Mesendoderm (in vitro differentiated cells): ENCODE data around the gene ARHGEF38.

ENCODE experiments used
- DNase-seq: peaks from one replicate; pipeline ENCODE4 v3.0.0; 2013
- H2AK5ac ChIP-seq: 2 replicates; pipeline ENCODE4 v1.6.1; 2013; ENCODE audit warnings: low read length, inconsistent platforms
- H2BK120ac ChIP-seq: 2 replicates; pipeline ENCODE4 v1.6.1; 2013; ENCODE audit warnings: low read depth, mild to moderate bottlenecking, low read length, moderate library complexity, mixed read lengths
- H2BK15ac ChIP-seq: replicated peaks from 2 replicates; pipeline ENCODE4 v1.6.1; 2013; ENCODE audit warnings: low read depth, mild to moderate bottlenecking, moderate library complexity
- H2BK5ac ChIP-seq: 2 replicates; pipeline ENCODE4 v1.6.1; 2013; ENCODE audit warnings: low read length, inconsistent platforms
- H3K18ac ChIP-seq: 2 replicates; pipeline ENCODE4 v1.6.1; 2013; ENCODE audit warnings: mild to moderate bottlenecking, low read length, mixed read lengths
- H3K23ac ChIP-seq: one replicate; pipeline ENCODE4 v1.6.1; 2013; ENCODE audit warnings: low read length
- H3K27ac ChIP-seq: 2 replicates; pipeline ENCODE4 v1.5.1; 2013; ENCODE audit warnings: low read depth, mild to moderate bottlenecking, inconsistent platforms, low read length, moderate library complexity
- H3K27me3 ChIP-seq: 2 replicates; pipeline ENCODE4 v1.6.1; 2013; ENCODE audit warnings: low read length, control low read depth, mild to moderate bottlenecking, inconsistent platforms; ENCODE audit not compliant: insufficient read depth, poor library complexity
- H3K36me3 ChIP-seq: 2 replicates; pipeline ENCODE4 v1.6.1; 2013; ENCODE audit warnings: low read length, inconsistent platforms; ENCODE audit not compliant: control insufficient read depth, insufficient read depth
- H3K4ac ChIP-seq: one replicate; pipeline ENCODE4 v1.6.1; 2013; ENCODE audit warnings: low read depth, mild to moderate bottlenecking, low read length, moderate library complexity
- H3K4me1 ChIP-seq: 2 replicates; pipeline ENCODE4 v1.6.1; 2013; ENCODE audit warnings: low read depth, low read length, inconsistent platforms; ENCODE audit not compliant: control insufficient read depth
- H3K4me2 ChIP-seq: 2 replicates; pipeline ENCODE4 v1.6.1; 2013; ENCODE audit warnings: low read length
- H3K4me3 ChIP-seq: 2 replicates; pipeline ENCODE4 v1.5.1; 2013; ENCODE audit warnings: mild to moderate bottlenecking, low read length
- H3K56ac ChIP-seq: one replicate; pipeline ENCODE4 v1.6.1; 2013; ENCODE audit warnings: low read length
- H3K79me1 ChIP-seq: 2 replicates; pipeline ENCODE4 v1.6.1; 2013; ENCODE audit warnings: low read length, inconsistent platforms
- H3K79me2 ChIP-seq: 2 replicates; pipeline ENCODE4 v1.6.1; 2013; ENCODE audit warnings: mild to moderate bottlenecking, low read length; ENCODE audit not compliant: control insufficient read depth, insufficient read depth
- H3K9ac ChIP-seq: 2 replicates; pipeline ENCODE4 v1.6.1; 2013; ENCODE audit warnings: low read length, inconsistent platforms
- H4K5ac ChIP-seq: one replicate; pipeline ENCODE4 v1.6.1; 2013; ENCODE audit warnings: low read length
- H4K8ac ChIP-seq: one replicate; pipeline ENCODE4 v1.6.1; 2013; ENCODE audit warnings: low read depth, mild to moderate bottlenecking, control low read depth, low read length, moderate library complexity
- WGBS: extraction: QIAGEN DNeasy Blood & Tissue Kit; methylation state at CpG from one replicate; pipeline ENCODE4 v1.1.7; 2013; ENCODE audit warnings: low lambda C conversion rate, missing lambda C conversion rate; ENCODE audit not compliant: insufficient coverage; ENCODE audit errors: extremely low coverage; 5-methylcytosine and 5-hydroxymethylcytosine counted together

The ARHGEF38 gene

DNA sequence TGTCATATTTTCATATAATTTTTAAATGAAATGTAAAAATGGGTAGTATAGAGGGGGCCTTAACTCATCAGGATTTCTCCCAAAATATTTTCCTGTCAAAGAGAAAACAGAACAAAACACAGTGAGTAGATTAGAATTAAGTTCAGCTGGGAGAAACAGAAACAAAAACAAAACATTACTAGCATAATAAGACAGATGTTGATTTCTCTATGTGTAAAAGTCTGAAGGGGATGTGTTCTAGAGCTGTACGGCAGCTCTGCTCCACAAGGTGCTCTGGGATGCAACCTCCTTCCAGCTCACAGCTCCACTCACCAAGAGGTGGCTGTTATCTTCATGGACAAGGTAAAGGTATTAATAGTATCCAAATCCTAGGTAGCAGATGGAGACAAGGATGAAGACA is 72.8 kb downstream of the ARHGEF38 start:
- no peaks in the 10 kb centered on the region for H3K79me1 ChIP-seq
- no peak overlapping the region for H3K4ac ChIP-seq
- H4K5ac ChIP-seq: no peak overlapping the region
- H2AK5ac ChIP-seq: no peak overlapping the region
- H2BK15ac ChIP-seq: no peak overlapping the region
- no peak overlapping the region for H3K4me3 ChIP-seq
- WGBS: no CpG with 5 or more reads among the region's 1 CpG
- no peaks in the 10 kb centered on the region for H3K4me1 ChIP-seq
- H2BK5ac ChIP-seq: no peak overlapping the region
- no peak overlapping the region for H3K27ac ChIP-seq
- H4K8ac ChIP-seq: no peak overlapping the region
- DNase-seq: no peak
- no peaks in the 10 kb centered on the region for H3K36me3 ChIP-seq
- no peak overlapping the region for H2BK120ac ChIP-seq
- H3K27me3 ChIP-seq: no peaks in the 10 kb centered on the region
- no peak overlapping the region for H3K18ac ChIP-seq
- H3K79me2 ChIP-seq: no peaks in the 10 kb centered on the region
- H3K23ac ChIP-seq: no peak overlapping the region
- H3K9ac ChIP-seq: no peak overlapping the region
- H3K4me2 ChIP-seq: no peak overlapping the region
- no peak overlapping the region for H3K56ac ChIP-seq

DNA sequence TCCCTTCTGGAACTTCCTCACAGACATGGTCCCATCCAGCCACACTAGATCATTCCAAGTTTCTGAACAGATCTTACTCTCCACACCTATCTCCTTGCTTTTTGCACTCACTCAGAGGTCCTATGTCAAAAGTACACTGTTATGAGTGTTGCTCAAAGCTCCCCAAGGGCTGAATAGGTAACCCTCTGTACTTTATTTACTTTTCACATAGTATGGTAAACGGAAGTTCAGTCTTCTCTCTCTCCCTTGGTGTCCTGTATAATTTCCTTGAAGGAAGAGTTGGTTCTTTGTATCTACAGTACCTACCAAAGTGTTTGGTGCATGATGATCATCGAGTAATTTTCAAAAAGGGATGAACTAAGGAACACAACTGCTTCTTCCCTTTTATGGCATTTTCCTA is 74.4 kb downstream of the ARHGEF38 start:
- DNase-seq: no peak
- no peak overlapping the region for H2BK5ac ChIP-seq
- no peak overlapping the region for H3K4me2 ChIP-seq
- no peaks in the 10 kb centered on the region for H3K27me3 ChIP-seq
- no peak overlapping the region for H2BK15ac ChIP-seq
- no peak overlapping the region for H4K8ac ChIP-seq
- H2BK120ac ChIP-seq: no peak overlapping the region
- no peaks in the 10 kb centered on the region for H3K4me1 ChIP-seq
- no peaks in the 10 kb centered on the region for H3K36me3 ChIP-seq
- no peak overlapping the region for H4K5ac ChIP-seq
- no peak overlapping the region for H3K23ac ChIP-seq
- WGBS: no CpG with 5 or more reads among the region's 2 CpGs
- no peaks in the 10 kb centered on the region for H3K79me2 ChIP-seq
- no peak overlapping the region for H3K4me3 ChIP-seq
- H3K9ac ChIP-seq: no peak overlapping the region
- no peak overlapping the region for H3K18ac ChIP-seq
- no peak overlapping the region for H3K27ac ChIP-seq
- no peak overlapping the region for H3K56ac ChIP-seq
- no peaks in the 10 kb centered on the region for H3K79me1 ChIP-seq
- no peak overlapping the region for H2AK5ac ChIP-seq
- H3K4ac ChIP-seq: no peak overlapping the region

DNA sequence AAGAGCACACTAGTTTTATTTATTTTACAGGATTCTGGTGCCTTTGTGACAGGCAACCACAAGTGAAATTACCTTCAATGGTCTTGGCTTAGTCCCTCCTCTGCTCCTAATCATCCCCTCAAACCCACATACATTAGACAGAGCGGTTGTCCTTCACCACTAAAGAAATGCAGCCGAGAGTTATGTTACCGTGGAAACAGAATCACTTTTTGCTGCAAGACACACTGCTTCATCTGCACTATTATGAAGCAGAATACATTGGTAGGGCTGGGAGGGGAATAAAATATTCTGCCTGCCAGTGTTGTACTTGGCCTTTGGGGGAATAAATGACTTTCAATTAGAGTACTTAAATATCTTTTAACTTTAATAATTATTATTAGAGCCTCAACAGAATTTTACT is 75.2 kb downstream of the ARHGEF38 start:
- Histone ChIP-seq H3K18ac (no peak overlapping the region), H3K56ac (no peak overlapping the region), H3K36me3 (no peaks in the 10 kb centered on the region), H3K27me3 (no peaks in the 10 kb centered on the region), H3K79me1 (no peaks in the 10 kb centered on the region), H3K23ac (no peak overlapping the region), H3K27ac (no peak overlapping the region), H3K9ac (no peak overlapping the region), H2BK5ac (no peak overlapping the region), H2BK15ac (no peak overlapping the region), H2BK120ac (no peak overlapping the region), H2AK5ac (no peak overlapping the region), H4K5ac (no peak overlapping the region), H4K8ac (no peak overlapping the region), H3K79me2 (no peaks in the 10 kb centered on the region), H3K4me3 (no peak overlapping the region), H3K4me2 (no peak overlapping the region), H3K4me1 (no peaks in the 10 kb centered on the region), H3K4ac (no peak overlapping the region)
- WGBS: no CpG with 5 or more reads among the region's 3 CpGs
- no peak for DNase-seq

DNA sequence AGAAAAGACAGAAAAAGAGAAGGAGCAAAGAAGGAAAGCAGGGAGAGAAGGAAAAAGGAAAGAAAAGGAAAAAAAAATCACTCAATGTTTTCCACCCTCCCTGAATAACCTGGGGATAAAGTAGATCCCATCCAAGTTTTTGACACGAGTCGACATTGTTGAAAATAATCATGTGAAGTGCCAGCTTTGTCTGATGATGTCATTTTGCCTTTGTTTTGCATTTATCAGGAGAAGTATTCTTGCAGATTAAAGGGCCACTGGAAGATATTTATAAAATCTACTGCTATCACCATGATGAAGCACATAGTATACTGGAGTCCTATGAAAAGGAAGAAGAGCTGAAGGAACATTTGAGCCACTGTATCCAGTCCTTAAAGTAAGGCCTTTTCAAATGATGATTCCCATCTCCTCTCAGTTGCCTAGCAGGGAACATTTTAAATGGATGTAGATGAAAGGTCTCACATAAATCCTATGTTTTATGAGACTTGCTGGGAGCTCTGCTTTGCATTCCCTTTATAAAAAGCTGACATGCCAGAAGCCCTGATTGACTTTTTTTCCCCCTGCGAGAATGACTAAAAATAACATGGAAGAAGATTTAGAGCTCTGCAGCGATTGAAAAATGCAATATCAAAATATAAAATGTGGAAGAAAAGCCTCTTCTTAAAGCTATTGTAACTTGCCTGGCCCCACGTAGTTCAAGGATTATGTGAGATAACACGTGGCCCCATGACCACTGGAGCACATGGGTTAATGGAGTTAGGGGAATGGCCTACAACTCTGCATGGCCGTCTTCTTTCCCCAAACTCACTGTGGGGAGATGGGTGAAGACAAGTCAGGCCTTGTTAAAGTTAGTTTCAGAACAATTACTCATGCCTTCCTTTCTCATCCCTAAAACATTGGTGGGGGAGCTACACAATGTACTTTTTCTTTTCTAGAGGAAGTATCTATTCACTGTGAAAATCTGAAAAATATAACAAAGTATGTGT is 78.5 kb downstream of the ARHGEF38 start:
- Histone ChIP-seq H3K23ac (no peak overlapping the region), H2AK5ac (no peak overlapping the region), H3K4me1 (no peaks in the 10 kb centered on the region), H3K4ac (no peak overlapping the region), H3K56ac (no peak overlapping the region), H3K9ac (no peak overlapping the region), H3K27me3 (no peaks in the 10 kb centered on the region), H3K79me1 (no peaks in the 10 kb centered on the region), H3K36me3 (no peaks in the 10 kb centered on the region), H4K8ac (no peak overlapping the region), H3K18ac (no peak overlapping the region), H4K5ac (no peak overlapping the region), H3K4me3 (no peak overlapping the region), H2BK5ac (no peak overlapping the region), H3K27ac (no peak overlapping the region), H2BK120ac (no peak overlapping the region), H3K4me2 (no peak overlapping the region), H2BK15ac (no peak overlapping the region), H3K79me2 (no peaks in the 10 kb centered on the region)
- WGBS: no CpG with 5 or more reads among the region's 7 CpGs
- DNase-seq: no peak

DNA sequence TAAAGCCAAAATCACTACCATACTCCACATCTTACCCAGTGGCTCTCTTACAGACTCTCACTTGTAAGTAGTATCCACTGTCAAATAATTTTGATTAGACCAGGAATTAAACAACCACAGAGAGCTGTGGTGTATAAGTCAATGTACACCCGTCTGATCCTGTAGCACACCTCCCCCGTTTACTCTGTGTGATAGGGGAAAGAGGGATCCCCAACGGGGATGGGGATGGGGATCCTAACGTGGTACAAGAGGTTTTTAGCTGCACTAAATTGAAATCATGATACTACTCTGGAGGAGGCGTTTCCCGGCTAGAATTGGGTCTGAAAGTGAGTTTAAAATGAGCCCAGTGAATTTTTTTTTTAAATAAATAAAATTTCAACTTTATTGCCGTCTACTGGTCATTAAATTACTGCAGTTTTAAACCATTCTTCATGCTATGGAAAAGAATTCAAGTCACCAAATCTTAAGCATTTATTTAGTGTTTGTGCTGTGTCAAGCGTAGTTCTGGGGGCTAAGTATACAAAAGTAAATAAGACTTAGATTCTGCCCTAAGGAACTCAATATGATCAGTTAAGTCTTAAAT is 79.5 kb downstream of the ARHGEF38 start:
- no peaks in the 10 kb centered on the region for H3K79me1 ChIP-seq
- no peak overlapping the region for H2BK120ac ChIP-seq
- no peaks in the 10 kb centered on the region for H3K4me1 ChIP-seq
- H3K36me3 ChIP-seq: no peaks in the 10 kb centered on the region
- no peak for DNase-seq
- H3K56ac ChIP-seq: no peak overlapping the region
- no peak overlapping the region for H3K4me2 ChIP-seq
- no peaks in the 10 kb centered on the region for H3K79me2 ChIP-seq
- H3K23ac ChIP-seq: no peak overlapping the region
- H4K5ac ChIP-seq: no peak overlapping the region
- no peak overlapping the region for H3K27ac ChIP-seq
- no peak overlapping the region for H3K9ac ChIP-seq
- no peak overlapping the region for H4K8ac ChIP-seq
- no peak overlapping the region for H2BK15ac ChIP-seq
- WGBS: no CpG with 5 or more reads among the region's 8 CpGs
- no peak overlapping the region for H2AK5ac ChIP-seq
- no peak overlapping the region for H3K4ac ChIP-seq
- H3K18ac ChIP-seq: no peak overlapping the region
- H2BK5ac ChIP-seq: no peak overlapping the region
- H3K4me3 ChIP-seq: no peak overlapping the region
- no peaks in the 10 kb centered on the region for H3K27me3 ChIP-seq
